ENCODE measurements around the gene OR2W3. TPM values are rescaled to one million over a fixed set of nuclear protein-coding genes. Genes with fewer than 3 reads are reported as not detected.

The OR2W3 gene
- total RNA-seq, 2 donors from 2014 or later = 0.23 to 2.4 TPM

DNA sequence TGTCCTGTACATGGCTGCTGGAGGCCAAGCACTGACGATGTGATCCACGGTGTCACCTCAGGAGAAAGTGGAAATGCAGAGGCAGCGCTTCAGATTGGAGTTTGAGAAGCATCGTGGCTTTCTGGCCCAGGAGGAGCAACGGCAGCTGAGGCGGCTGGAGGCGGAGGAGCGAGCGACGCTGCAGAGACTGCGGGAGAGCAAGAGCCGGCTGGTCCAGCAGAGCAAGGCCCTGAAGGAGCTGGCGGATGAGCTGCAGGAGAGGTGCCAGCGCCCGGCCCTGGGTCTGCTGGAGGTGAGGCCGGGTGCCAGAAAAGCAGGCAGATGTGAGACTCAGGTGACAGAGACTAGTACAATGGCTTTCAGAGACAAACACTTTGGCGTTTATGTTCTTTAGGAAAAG is 30.7 kb upstream of the OR2W3 start:
- intact Hi-C loops (cut with DNase I) = no loop called here
- Histone ChIP-seq H3K36me3 (no peaks in the 10 kb centered on the region), H3K27me3 (replicated peaks; ENCODE audit: insufficient read depth) (no peaks in the 10 kb centered on the region), H3K9me3 (no peaks in the 10 kb centered on the region), H3K4me3 (no peak overlapping the region), H3K27ac (no peak overlapping the region), H3K4me1 (replicated peaks) (no peaks in the 10 kb centered on the region)
- WGBS = 82% methylated on average over 17 of the region's 17 CpGs
- TF ChIP-seq, protein P1, sequence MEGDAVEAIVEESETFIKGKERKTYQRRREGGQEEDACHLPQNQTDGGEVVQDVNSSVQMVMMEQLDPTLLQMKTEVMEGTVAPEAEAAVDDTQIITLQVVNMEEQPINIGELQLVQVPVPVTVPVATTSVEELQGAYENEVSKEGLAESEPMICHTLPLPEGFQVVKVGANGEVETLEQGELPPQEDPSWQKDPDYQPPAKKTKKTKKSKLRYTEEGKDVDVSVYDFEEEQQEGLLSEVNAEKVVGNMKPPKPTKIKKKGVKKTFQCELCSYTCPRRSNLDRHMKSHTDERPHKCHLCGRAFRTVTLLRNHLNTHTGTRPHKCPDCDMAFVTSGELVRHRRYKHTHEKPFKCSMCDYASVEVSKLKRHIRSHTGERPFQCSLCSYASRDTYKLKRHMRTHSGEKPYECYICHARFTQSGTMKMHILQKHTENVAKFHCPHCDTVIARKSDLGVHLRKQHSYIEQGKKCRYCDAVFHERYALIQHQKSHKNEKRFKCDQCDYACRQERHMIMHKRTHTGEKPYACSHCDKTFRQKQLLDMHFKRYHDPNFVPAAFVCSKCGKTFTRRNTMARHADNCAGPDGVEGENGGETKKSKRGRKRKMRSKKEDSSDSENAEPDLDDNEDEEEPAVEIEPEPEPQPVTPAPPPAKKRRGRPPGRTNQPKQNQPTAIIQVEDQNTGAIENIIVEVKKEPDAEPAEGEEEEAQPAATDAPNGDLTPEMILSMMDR (IDR thresholded peaks at IDR 0.05) = no peak
- no peak for TF ChIP-seq POLR2A (IDR thresholded peaks at IDR 0.05)
- TF ChIP-seq POLR2AphosphoS5 (IDR thresholded peaks at IDR 0.05) = no peak
- no peak for DNase-seq (ENCODE audit: low spot score)

- no peaks in the 10 kb centered on the region for H3K36me3 ChIP-seq
- intact Hi-C loops (cut with DNase I) = no loop called here
- TF ChIP-seq POLR2A (IDR thresholded peaks at IDR 0.05) (no peak), POLR2AphosphoS5 (IDR thresholded peaks at IDR 0.05) (no peak)
- TF ChIP-seq, protein P1 (IDR thresholded peaks at IDR 0.05) = no peak
Observed at GRCh38 chr1:247865416-247865815, 30.0 kb upstream of the OR2W3 start.

DNA sequence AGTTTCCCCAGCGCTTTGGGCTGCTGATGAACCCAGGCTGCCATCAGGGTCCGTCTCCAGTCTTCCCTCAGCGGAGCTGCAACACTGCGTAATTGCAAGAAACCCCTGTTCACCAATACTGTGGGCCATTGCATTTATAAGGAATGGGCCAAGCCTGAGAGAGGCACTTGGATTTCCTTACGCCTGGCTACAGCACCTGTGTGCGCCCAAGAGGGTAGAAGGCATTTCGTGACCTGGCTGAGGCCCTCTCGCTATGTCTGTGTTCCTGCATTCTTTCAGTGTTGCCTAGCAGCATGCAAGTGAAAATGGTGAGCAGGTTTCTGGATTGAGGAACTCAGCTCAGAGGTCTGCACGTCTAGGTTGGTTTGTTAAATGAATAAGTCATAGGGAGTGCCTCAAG is 12.0 kb upstream of the OR2W3 start:
- Histone ChIP-seq H3K27ac (no peak overlapping the region), H3K4me1 (replicated peaks) (no peaks in the 10 kb centered on the region), H3K9me3 (no peaks in the 10 kb centered on the region), H3K36me3 (no peaks in the 10 kb centered on the region), H3K4me3 (no peak overlapping the region), H3K27me3 (replicated peaks; ENCODE audit: insufficient read depth) (no peaks in the 10 kb centered on the region)
- DNase-seq (ENCODE audit: low spot score) = no peak
- TF ChIP-seq POLR2AphosphoS5 (IDR thresholded peaks at IDR 0.05) (no peak), POLR2A (IDR thresholded peaks at IDR 0.05) (no peak)
- TF ChIP-seq, protein P1 (IDR thresholded peaks at IDR 0.05) = no peak
- intact Hi-C loops (cut with DNase I) = no loop called here
- 71% methylated on average over 9 of the region's 9 CpGs for WGBS

More at GRCh38 chr1:247865416-247865815, 30.0 kb upstream of the OR2W3 start:
- no peak for DNase-seq (ENCODE audit: low spot score)
- WGBS = 73% methylated on average over 6 of the region's 6 CpGs
- Histone ChIP-seq H3K4me1 (replicated peaks) (no peaks in the 10 kb centered on the region), H3K4me3 (no peak overlapping the region), H3K27ac (no peak overlapping the region), H3K27me3 (replicated peaks; ENCODE audit: insufficient read depth) (no peaks in the 10 kb centered on the region), H3K9me3 (no peaks in the 10 kb centered on the region)

DNA sequence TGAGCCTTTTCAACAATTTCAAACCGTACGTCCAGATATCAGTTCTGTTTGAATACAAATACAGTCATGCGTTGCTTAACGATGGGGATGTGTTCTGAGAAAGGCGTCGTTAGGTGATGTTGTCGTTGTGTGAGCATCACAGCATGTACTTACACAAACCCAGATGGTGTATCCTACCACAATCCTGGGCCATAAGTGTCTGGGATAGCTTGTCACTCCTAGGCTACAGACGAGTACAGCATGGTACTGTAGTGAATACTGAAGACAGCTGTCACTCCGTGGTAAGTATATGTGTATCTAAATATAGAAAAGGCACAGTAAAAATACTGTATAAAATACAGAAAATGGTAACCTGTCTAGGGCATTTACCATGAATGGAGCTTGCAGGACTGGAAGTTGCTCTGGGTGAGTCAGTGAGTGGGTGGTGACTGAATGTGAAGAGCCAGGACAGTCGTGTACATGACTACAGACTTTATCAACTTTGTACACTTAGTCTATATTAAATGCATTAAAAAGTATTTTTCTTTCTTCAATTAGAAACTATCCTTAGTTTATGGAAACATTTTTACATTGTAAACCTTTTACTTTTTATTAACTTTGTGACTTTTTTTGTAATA is 10.5 kb upstream of the OR2W3 start:
- H3K4me3 ChIP-seq = no peak overlapping the region
- no peaks in the 10 kb centered on the region for H3K9me3 ChIP-seq
- 83% methylated on average over 10 of the region's 10 CpGs for WGBS
- no peak for TF ChIP-seq POLR2A (IDR thresholded peaks at IDR 0.05)
- TF ChIP-seq, protein P1 (IDR thresholded peaks at IDR 0.05) = no peak
- no peak for TF ChIP-seq POLR2AphosphoS5 (IDR thresholded peaks at IDR 0.05)
- no peaks in the 10 kb centered on the region for H3K27me3 ChIP-seq (replicated peaks; ENCODE audit: insufficient read depth)
- no peak for DNase-seq (ENCODE audit: low spot score)
- intact Hi-C loops (cut with DNase I) = no loop called here
- no peaks in the 10 kb centered on the region for H3K4me1 ChIP-seq (replicated peaks)
- no peak overlapping the region for H3K27ac ChIP-seq
- no peaks in the 10 kb centered on the region for H3K36me3 ChIP-seq

DNA sequence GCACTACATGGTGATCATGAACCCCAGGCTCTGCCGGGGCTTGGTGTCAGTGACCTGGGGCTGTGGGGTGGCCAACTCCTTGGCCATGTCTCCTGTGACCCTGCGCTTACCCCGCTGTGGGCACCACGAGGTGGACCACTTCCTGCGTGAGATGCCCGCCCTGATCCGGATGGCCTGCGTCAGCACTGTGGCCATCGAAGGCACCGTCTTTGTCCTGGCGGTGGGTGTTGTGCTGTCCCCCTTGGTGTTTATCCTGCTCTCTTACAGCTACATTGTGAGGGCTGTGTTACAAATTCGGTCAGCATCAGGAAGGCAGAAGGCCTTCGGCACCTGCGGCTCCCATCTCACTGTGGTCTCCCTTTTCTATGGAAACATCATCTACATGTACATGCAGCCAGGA is 589 bp downstream of the OR2W3 start:
- no peak overlapping the region for H3K4me3 ChIP-seq
- H3K27ac ChIP-seq = no peak overlapping the region
- DNase-seq (ENCODE audit: low spot score) = no peak
- intact Hi-C loops (cut with DNase I) = no loop called here
- no peak for TF ChIP-seq POLR2AphosphoS5 (IDR thresholded peaks at IDR 0.05)
- TF ChIP-seq, protein P1 (IDR thresholded peaks at IDR 0.05) = no peak
- no peak for TF ChIP-seq POLR2A (IDR thresholded peaks at IDR 0.05)
- 92% methylated on average over 13 of the region's 14 CpGs for WGBS
- H3K36me3 ChIP-seq = no peaks in the 10 kb centered on the region
- no peaks in the 10 kb centered on the region for H3K27me3 ChIP-seq (replicated peaks; ENCODE audit: insufficient read depth)
- no peaks in the 10 kb centered on the region for H3K9me3 ChIP-seq
- H3K4me1 ChIP-seq (replicated peaks) = no peaks in the 10 kb centered on the region

All from prostate gland (tissue), 2 donors.